HG03064 (cell line): ENCODE data around the gene CIB4.

Source experiments
- ATAC-seq: cut with Tn5 transposase; IDR thresholded peaks from one replicate; pipeline ENCODE4 v1.9.1; 2021; ENCODE audit warnings: low read depth; ENCODE audit not compliant: unreplicated experiment

The CIB4 gene

GRCh38 chr2:26610504-26611335 is 30.4 kb downstream of the CIB4 start:
- ATAC-seq: no peak

- no peak for ATAC-seq
Measured at GRCh38 chr2:26609839-26610277, 31.3 kb downstream of the CIB4 start.

- no peak for ATAC-seq
Measured at GRCh38 chr2:26609205-26609631, 31.9 kb downstream of the CIB4 start.

DNA sequence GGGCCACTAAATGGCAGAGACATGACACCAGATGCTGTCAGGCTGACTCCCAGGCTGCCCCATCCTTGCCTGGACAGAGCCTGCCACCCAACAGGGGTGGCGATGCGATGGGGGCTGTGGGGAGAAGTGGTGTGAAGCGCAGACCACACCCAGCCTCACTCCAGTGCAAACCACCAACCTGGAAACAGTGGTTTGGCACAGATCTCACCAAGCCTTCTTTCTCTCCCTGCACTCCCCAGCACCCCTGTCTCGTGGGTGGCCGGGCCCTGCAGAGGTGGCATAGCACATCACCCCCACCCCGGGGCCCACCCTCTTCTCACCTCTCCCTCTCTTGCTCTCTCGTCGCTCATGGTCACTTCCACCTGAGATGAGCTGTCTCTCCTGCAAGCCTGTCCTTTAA is 32.6 kb downstream of the CIB4 start:
- ATAC-seq: no peak

GRCh38 chr2:26607698-26608097 is 33.5 kb downstream of the CIB4 start:
- ATAC-seq: no peak

DNA sequence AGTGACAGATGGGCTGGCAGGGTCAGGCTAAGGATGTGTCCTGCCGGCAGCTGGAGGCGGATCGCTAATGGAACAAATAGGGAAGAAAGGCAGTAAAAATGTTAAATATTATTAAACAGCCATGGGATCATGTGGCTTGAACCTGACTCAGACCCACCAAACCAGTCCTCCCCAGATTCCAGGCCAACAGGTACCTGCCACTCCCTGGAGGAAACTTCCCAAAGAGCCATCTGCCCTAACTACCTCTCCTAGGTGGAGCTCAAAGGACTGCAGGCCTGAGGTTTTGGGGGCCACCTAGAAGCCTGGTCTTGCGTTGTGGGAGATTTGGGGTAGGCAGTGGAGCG is 34.3 kb downstream of the CIB4 start:
- no peak for ATAC-seq

DNA sequence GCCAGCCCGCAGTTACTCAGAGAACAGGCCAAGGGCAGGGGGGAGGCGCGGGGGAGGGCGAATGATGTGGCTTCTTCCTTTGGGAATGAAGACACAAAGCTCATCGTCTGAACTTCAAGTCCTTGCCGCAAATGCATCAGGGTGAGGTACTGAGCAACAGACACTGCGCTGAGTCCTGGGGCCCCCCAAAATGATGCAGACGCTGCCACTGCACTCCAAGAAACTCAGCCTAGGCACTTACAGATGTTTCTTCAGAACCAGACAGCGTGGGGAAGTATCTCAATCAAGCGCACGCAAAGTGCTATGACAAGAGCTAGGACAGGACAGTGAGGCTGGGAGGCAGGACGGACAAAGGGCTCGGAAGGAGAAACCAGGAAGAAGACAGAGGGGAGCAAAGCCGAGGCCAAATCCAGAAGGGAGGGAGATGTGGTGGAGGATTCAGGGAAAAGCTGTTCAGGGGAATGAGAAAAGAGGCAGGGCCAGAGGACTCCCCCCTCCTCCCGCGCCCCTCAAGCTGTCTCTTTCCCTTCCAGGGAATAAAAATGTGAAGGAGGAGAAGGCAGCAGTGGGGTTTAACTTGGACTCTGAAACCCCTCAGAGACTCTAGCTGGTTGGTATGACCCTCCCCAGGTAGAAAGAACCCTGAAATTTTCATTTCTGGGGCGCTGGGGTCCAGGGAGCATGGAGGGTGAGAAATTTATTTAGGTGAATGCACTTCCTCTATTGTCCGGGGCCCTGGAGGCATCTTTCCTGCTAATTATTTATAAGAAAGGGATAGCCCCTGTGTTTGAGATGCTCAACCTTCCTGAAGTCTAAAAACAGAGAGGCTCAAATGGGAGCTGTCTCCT is 34.9 kb downstream of the CIB4 start:
- no peak for ATAC-seq

GRCh38 chr2:26605195-26605998 is 35.8 kb downstream of the CIB4 start:
- ATAC-seq: no peak

DNA sequence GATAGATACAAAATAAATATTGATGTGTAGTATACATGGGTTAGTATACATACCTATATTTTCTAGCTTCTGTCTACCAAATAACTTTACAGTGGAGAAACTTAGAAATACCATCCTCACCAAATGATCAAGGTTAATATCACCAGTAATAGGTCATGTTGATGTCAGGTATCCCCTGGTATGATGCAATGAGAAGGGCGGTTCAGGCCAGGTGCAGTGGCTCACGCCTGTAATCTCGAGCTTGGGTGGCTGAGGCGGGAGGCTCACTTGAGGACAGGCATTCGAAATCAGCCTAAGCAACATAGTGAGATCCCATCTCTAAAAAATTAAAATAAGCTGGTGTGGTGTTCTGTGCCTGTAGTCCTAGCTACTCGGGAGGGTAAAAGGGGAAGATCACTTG is 38.6 kb downstream of the CIB4 start:
- no peak for ATAC-seq

- no peak for ATAC-seq
Measured at GRCh38 chr2:26599387-26599786, 41.8 kb downstream of the CIB4 start.

DNA sequence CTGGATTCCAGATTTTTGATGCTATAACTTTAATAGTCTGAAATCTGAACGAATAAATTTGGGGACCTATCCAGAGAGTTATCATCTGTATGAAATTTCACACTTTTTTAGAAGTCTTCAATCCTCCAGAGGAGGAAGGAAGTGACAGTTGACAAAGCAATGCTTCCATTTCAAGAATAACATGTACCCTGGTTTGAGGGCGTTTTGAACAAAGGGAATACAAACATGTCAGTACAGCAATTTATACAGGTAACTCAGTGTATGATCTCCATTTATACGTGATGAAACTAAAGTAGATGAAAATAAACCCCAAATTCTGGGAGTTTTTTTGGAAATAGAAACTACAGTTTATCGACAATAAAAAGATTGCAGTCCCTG is 42.2 kb downstream of the CIB4 start:
- no peak for ATAC-seq

DNA sequence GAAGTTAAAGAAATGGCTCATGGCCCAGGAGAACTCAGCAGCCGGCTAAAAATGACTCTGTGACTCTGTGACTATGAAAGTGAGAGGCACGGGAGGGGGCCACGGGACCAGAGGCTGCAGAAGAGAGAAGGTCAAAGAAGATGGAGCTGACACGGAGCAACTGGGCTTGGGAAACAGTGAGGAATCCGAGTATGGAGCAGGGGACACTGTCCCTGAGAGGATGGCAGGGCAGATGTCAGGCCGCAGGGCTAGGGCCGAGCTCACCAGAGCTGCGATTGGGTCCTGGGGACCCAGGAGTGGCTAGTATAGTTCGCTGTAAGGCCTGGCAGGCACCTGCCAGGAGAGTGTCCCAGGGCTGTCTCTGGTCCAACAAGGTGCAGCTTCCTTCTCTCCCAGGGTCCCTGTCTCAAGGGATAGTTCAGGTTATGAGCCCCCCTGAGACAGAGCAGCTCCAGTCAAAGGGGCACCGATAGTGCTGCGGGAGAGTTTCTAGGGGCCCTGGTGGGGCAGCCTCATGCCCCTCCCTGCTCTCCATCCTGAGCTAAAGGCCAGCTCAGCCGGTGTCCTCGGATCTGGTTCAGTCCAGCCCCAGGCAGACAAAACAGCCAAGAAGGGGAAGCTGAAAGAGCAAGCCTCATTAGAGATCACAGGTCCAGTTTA is 42.7 kb downstream of the CIB4 start:
- ATAC-seq: no peak

DNA sequence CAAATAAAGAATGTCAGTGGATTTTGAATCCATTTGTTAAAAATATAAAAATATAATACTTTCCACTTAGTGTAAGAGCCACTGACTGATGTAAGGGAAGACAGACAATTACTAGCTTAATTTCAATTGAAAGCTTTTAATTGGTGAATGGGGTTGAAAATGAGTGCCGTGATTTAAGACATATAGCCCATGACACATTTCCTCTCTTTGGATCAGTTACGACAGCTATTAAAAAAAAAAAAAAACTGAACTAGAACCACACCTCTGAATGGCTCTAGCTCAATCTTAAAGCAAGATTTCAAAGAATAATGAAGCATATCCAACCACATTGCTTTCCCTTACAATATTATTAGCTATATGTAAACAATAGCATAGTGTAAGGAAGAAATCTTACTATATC is 44.0 kb downstream of the CIB4 start:
- ATAC-seq: no peak

GRCh38 chr2:26595146-26595545 is 46.0 kb downstream of the CIB4 start:
- no peak for ATAC-seq

DNA sequence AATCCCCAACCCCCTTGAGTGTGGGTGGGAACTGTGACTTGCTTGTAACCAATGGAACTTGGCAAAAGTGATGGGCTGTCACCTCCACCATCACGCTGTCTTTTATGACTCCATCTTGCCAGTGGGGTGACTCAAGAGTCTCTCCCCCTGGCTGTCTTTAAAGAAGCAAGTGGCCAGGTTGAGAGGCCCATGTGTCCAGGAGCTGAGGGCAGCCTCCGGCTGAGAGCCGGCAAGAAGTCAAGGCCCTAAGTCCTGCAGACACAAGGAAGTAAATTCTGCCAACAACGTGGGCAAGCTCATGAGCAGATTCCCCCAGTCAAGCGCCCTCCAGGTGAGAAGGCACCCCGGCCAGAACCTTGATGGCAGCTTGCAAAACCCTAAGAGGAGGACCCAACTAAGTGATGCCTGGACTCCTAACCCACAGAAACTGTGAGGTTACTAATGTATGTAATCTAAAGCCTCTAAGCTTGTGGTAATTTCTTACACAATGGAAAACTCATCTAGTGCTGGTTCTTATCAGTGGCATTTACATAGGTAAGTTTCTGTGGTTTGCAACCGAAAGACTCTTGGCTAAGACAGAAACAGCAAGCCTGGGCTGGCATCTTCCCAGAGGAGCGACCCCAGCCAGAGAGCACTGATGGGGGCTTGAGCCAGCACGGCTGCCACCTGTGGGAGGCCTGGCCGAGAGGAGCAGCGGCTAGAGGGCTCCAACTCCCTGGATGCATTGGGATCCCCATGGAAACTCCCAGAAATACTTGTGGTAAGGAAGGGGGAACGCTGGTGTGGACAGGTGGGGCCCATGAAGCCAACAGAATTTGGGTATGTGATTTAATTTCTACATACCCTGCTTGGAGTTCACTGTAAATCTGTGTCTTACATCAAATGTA is 49.3 kb downstream of the CIB4 start:
- no peak for ATAC-seq

GRCh38 chr2:26590980-26591618 is 50.1 kb downstream of the CIB4 start:
- ATAC-seq: no peak

- ATAC-seq: no peak
Measured at GRCh38 chr2:26590508-26590907, 50.7 kb downstream of the CIB4 start.

DNA sequence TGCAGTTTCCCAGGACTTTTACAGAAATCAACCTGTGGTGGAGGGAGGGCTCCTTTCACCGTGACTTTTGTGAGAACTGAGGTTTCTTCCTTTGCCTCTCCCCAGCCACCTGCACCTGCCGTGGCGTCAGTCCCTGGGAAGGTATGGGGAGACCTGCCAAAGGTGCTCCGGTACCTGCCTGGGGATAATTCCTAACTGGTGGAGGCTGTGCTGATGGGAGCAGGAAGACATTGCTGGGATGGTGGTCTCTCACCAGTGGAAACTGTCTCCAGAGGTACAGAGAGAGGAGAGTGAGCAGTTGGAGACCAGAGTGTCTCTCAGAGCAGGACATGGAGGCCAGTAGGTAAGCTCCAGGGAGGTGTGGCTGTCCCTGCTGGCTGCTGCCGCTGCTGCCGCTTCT is 52.6 kb downstream of the CIB4 start:
- no peak for ATAC-seq

DNA sequence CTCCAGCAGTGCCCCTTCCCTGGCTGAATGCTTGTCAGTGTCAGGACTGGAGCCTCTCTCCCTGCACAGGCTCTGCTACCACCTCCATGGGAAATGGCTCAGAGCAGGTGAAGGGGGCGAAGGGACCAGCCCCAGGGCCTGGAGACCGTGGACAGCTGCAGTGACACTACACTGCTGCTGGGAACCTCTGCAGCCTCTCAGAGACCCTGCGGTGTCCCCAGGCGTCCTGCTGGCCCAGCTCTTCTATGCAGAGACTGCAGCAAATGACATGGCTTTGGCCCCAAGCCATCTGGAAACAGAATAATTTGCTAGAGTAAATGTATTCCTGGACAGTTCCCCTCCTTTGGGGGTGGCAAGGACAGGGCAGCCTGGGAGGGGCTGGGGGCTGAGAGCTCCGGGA is 53.2 kb downstream of the CIB4 start:
- ATAC-seq: no peak
